Activated CD4-positive, CD25-positive, alpha-beta regulatory T cell treated with anti-CD3 and anti-CD28 coated beads, Interleukin-2, amount 50 U/mL, for 72 hours (primary cell): ENCODE measurements around the gene PHB1.

Source experiments
- DNase-seq: peaks from one replicate; pipeline ENCODE4 v3.0.0; 2021

PHB1 gene

DNA sequence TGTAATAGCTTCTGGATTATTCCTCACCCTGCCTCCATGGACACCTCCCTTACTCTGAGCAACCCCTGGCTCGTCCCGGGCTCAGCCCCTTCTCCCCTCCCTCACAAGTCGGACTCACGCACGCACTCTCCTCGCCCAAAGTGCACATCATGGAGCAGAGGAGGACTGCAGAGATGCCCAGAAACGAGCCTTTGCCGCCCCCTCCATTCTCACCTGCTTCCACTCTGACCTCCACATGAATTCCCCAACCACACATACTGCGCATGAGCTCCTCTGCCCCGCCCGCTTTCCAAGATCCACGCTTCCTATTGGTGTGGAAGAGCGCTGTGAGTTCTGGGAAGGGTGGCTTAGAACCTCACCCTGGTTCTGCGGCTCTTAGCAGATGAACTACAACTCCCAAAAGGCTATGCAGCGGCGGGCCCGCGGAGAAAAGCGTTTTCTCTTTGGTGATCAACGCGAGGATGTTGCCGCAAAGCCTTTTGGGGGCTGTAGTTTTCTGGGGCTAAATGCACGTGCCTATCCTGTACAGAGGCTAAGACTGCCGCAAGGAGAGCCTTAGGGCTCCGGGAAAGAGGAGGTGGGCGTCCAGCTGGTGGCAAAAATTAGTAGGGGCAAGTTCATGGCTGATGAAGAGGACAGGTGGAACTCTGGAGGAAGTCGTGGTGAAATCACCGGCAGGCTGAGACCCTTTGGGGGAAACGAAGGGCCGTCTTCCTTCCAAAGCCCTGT is at the start of gene PHB1:
TSS of gene PHB1 (minus strand) at position 261 of the 729 bp plus-strand sequence. CDS start 1,618 bp downstream, outside the sequence.
- peak; percentile 86 for DNase-seq

DNA sequence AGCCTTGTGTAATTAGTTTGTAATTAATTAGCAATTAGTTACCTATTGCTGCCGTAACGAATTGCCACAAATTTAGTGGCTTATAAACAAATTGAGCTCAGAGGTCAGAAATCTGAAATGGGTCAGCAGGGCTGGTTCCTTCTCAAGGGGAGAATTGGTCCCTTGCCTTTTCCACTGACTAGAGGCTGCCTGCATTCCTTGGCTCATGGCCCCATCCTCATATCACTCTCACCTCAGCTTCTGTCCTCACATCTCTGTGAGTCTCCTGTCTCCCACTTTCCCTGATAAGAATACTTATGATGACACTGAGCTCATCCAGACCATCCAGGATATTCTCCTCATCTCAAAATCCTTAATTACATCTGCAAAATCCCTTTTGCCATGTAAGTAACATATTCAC is 49.4 kb upstream of the PHB1 start:
- DNase-seq = no peak

DNA sequence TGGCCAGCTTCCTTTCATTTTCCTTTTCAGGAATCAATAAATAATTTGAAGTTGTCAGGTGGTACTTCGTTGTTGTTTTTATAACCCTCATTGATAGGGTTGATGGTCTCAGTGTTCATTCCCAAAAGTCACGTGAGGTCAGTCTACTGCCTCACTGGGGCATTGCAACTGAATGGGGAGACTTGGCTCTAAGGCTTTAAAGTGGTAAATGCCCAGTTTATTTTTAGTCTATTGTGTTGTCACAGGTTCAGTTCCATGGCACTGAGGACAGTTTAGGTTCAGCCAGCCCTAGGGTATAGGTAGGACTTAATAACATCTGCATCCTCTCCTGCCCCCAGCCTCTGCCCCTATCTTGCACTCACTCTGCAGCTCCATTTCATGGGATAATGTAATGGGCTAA is 46.9 kb upstream of the PHB1 start:
- no peak for DNase-seq

DNA sequence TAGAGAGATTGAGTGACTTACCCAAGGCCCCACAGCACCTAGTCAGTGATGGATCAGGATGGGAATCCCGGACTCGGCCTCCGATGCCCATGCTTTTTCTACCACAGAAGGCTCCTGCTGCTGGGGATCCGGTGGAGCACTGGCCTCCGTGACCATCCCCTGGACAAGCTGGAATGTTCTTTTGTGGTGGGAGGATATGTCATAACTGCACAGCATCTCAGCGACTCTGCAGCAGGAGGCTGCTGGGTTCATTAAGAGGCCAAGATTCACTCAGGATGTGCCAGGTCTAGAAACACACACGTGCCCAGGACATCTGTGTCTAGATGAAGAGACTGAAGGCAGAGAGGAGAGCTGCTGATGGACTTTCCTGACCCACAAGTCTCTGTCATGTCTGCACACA is 45.7 kb upstream of the PHB1 start:
- DNase-seq = no peak

DNA sequence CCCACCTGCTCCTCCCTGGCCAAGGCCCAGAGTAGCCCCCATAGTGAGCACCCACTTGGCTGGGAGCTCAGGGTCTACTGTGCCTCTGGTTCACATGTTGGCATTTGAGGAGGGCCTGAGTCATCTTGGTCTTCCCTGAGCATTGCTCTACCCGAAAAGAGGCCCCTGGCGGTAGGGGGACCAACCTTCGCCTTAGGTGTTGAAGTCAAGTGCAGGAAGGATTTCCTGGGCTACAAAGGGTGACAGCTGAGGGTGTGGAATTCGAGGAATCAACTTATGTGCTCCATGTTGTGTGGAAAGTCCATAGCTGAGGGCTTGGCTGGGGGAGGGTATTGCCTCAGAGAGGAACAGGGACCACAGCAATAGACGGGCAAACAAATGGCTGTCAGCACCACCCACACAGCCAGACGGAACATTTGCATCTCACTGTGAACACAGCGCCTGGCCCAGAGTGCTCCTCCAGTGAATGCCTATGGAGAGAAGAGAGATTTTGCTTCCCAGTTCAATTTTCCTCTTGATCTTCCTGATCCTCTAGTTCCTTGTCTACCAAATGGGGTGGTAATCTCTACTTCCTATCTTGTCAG is 44.8 kb upstream of the PHB1 start:
- no peak for DNase-seq

DNA sequence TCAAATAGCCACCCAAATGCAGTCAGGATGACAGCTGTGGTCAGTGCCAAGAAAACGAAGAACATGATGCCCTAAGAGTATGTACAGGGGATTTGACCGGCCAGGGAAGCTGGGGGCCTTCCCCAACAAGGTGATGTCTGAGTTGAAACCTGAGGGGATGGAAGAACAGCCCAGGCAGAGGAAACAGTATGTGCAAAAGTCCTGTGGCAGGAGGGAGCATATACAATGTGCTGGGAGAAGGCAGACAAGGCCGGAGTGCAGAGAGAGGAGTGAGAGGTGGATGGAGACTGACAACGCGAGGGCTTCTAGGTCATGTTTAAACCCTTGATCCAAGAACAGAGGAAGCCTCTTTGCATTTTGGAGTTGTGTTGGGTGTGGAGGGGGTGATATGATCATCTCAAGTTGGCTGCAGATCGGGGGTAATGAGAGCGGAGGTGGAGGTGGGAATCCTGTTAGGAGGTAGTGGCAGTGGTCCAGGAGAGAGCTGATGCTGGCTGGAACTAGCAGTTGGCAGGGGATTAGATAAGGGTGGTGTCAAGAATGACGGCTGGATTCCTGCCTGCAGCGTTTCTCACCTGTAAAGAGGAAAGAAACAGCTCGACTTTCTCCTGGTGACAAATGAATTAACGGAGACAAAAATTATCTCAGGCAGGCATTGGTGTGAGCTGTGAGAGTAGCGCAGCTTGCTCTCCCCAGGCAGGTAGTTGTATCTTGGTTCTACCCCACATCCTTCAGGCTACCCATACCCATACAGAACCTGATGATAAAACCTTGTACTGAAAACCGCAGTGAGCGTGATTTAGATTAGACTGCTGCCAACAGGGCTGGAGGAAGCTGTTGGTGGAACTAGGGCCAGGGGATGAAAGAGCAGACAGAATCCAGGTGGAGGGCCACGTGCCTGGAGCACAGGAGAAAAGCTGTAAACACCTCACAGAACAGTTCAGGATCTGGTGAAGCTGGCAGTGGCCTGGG is 43.2 kb upstream of the PHB1 start:
- DNase-seq = no peak

DNA sequence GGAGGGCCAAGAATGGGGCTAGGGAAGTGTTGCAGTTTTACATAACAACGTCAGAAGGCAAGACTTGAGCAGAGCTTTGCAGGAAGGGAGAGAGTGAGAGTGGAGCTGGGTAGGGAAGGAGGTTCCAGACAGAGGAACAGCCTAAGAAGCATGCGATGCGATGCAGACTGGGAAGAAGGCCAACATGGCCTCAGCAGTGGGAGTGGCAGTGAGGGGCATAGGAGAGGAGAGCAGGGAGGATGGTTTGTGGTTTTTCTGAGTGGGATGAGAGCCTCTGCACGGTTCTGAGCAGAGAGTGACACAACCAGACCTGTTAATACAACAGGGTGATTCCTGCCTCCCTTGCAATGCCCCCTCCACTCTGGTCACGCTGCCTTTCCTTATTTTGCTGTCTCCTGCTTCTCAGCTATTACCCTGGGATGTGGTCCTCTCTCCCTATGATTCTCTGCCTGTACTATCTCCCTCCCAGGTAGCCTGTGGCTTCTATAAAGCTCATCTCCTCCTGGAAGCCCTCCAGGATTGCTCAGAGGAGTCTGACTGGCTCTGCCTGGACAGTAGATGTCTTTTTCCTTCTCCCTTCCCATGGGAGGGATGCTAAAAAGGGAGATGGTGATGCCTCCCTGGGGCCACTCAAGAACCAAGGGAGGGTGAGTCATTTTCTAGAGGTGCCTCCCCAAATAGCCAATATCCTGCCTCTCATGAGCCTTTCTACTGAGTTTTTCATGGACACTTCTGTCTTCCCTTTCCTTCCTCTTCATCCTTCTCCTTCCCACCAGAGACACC is 41.7 kb upstream of the PHB1 start:
- no peak for DNase-seq

DNA sequence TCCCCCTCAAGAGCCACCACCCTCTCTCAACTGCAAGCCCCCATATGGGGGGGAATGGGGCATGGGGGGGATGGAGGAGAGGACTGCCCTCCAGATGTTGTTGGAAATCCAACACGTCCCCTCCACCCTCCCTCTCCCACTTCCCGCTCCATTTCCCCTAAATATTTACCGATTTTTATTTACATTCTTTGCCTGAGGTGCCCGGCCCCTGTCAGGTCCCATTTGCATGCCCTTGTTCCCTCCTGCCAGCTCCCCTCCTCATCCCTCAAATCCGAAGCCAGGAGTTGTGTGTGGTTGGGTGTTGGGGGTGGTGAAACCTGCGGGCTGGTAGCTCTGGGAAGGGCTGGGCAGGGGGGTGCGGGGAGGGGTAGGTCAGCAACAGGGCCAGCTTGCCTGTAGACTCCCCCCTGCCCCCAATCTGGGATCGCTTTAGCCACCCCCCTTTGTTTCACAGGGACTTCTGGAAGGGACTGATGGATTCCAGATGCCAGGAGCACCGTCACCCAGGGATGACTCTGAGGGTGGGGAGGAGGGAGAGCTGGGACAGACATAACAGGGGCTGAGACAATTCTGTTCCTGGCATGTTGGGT is 40.7 kb upstream of the PHB1 start:
- DNase-seq = no peak

DNA sequence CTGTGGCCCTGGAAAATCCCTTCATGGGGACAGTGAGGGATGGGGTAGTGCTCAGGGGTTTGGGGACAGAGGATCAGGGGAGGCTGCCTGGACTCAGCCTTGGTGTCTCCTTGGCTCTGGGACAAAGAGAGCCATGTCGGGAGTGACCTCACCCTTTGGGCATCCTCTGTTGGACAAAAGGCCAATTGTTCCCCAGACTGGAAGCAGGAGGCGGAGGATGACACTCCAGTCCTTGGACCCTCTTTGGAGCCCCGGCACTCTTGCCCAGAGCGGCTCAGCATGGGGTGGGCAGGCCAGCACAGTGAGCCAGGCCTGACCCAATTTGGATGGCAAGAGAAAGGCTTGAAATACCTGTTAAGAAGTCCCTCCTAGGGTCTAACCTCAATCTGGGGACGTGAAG is 39.4 kb upstream of the PHB1 start:
- DNase-seq = no peak

DNA sequence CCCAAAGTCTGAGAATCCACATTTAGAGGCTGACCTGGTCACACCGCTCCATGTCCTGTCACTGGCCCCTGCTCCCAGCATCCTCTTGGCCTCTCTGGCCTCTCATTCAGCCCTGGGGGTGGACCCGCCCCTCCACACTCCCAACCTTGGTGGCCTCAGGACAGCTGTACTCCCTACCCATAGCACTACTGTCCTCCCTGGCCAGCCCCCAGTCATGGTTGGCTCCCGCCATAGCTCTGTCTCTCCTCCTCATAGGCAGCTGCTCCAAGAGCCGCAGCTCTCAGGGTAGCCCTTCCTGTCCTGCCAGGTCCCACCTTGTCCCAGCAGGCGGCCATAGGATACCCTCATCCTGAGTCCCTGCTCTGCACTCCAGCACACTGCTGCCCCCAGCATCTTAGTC is 38.0 kb upstream of the PHB1 start:
- DNase-seq = no peak

DNA sequence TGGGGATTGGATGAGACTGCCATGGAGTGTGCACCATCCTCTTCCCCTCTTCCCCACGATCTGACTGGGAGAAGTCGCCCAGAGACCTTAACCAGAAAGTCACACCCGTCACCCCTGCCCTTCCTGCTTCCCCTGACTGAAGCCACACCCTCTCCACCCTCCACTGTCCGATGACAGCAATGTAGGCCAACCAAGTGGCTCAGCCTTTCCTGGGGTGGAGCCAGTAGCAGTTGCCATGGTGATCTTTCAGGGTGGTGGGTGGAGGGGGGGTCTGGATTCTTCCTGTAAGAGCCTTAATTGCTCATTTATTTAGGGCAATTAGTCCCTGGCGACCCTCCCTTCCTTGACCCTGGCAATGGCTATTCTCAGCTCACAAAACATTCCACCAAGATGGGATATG is 37.5 kb upstream of the PHB1 start:
- no peak for DNase-seq

DNA sequence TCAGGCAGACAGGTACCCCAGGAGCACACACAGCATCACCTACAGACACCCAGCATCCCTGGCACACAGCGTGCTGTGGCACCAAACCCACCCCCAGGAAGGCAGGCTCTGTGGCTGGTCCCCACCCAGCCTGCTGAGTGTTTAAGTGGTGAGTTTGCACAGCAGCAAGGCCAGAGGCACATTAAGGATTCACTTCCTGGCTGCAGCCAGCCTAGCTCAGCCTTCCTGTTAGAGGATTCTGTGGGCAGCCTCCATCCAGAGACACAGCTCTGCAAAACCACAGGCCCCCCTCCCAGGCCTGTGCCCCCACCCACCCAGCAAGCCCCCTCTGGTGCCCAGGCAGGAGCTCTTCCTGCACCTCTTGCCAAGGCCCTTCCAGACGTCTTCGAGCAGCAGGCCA is 36.1 kb upstream of the PHB1 start:
- DNase-seq = no peak

DNA sequence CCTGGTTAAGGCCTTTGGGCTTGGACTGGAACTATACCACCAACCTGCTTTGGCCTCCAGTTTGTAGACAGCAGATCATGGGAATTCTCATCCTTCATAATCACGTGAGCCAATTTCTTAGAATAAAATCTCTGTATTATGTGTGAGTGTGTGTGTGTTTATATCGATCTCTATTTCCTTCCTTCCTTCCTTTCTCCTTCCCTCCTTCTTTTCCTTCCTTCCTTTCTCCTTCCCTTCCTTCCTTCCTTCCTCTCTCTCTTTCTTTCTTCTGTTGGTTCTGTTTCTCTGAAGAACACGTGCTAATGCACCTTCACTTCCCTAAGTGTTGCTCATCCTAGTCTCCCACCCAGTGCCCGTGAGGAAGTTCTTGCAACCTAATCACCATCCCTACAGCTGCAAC is 35.5 kb upstream of the PHB1 start:
- DNase-seq = no peak

DNA sequence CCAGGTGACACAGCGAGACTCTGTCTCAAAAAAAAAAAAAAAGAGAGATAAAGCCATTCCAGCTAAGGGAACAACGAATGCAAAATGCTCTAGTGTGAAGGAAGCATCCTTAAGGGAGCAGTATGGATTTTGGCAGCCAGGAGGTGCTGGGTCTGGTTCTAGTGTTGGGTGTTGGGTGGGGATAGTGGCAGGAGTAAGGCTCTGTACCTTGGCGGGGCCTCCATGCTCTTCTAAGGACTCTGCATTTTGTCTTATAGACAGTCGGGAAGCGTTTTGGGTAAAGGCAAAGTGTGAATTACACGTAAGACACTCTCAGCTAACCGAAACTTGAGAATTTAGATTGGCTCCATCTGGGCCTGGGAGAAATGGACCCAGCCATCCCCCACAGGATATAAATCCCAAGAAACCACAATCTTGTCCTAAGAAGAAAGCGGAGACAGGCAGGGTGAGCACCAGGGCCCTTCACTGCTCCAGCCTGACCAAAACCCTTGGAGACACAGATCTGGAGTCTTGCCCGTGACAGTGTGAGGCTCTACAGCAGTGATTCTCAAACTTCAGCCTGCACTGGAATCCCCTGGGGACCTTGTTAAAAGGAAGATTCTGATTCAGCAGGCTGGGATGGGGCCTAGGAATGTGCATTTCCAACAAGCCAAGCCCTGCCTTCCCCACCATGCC is 33.1 kb upstream of the PHB1 start:
- DNase-seq = no peak

DNA sequence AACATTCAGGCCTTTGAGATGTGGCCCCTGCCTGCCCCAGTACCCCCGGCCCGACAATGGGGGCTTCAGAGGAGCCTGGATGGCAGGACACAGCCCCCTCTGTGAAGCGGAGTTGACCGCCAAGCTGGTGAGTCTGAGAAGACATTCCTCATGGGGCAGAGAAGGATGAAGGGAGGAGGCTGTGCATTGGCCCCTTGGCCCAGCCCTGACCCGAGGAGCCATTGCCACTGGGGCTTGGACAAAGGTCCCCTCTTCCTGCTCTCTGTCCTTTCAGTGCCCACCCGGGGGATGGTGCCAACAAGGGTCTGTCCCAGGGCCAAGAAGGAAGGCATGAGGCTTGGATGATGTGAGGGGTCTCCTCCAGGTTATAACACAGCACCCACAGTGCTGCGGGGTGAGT is 30.9 kb upstream of the PHB1 start:
- DNase-seq = no peak

DNA sequence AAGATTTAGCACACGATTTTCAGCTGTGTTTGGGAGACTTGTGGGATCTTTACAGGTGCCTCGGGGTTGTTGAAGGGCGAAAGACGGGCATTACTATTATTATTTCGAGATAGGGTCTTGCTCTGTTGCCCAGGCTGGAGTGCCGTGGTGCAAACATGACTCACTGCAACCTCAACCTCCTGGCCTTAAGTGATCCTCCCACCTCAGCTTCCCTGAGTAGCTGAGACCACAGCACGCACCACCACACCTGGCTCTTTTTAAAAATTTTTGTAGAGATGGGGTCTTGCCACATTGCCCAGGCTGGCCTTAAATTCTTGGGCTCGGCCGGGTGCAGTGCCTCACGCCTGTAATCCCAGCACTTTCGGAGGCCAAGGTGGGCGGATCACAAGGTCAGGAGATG is 29.7 kb upstream of the PHB1 start:
- DNase-seq = no peak

DNA sequence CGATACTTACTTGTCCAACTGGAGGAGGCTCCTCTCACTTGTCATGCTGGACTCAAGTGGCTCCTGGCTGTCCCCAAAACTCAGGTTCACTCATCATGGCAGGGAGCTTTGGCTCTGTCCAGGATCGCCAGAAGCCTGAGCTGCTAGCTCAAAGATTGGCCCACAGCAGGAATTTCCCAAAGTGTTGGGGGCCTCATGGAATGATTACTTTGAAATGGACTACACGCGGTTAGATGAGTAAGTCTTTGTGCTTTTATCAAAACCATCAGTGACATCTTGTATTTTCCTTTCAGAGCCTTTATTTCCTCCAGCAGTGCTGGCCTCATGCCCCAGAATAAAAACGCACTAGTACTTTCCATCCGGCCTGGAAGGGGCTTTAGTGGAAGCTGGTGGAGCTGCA is 29.2 kb upstream of the PHB1 start:
- DNase-seq = no peak

DNA sequence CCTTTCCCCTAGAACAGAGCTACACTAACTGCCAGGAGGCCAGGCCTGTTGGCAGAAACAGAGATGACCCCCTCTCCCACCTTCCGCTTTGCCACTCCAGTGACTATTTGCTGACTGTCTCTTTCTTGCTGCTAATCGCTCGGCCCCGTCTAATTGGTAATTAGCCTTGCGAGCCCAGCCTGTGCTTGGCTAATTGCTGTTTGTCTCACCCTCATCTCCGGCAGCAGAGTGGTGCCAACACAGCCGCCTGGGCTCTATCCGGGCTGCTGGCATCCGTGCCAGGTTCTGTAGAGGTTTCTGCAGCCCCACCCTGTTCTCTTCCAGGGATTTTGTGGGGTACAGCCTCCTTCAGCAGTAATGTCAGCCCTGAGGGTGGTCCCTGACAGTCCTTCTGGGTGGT is 27.4 kb upstream of the PHB1 start:
- DNase-seq = no peak

DNA sequence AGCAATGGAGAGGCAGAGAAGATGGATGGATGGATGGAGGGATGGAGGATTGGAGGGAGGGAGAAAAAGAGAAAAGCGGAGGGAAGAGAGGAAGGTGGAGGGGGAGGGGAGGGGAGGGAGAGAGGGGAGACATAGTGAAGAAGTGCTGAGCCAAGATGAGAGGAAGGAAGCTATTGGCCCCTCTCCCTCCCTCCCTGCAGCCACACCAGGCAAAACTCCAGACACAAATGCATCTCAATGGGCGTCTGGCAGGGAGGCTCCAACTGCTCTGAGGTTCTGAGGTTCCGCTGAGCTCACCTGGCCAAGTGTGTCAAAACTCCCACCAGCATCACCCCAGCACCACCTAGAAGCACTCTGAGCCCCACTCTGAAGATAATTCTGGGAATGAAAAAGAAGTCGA is 26.9 kb upstream of the PHB1 start:
- no peak for DNase-seq

DNA sequence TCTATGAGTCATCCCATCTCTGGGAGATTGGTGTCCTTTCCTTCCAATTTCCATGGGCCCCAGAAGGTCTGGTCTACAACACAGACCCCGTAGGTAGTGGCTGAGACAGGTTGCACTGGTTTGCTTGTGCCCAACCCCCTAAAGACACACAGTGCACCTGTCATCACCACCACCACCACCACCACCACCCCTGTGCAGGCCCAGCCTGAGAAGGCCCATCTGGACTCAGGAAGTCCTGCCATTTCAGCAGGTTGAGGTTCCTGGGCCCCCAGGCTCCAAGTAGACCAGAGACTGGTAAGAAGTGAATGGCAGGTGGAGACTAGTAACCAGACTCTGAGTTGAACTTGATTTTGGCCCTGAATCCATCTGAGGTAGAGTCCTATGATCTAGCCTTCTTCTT is 25.9 kb upstream of the PHB1 start:
- no peak for DNase-seq

DNA sequence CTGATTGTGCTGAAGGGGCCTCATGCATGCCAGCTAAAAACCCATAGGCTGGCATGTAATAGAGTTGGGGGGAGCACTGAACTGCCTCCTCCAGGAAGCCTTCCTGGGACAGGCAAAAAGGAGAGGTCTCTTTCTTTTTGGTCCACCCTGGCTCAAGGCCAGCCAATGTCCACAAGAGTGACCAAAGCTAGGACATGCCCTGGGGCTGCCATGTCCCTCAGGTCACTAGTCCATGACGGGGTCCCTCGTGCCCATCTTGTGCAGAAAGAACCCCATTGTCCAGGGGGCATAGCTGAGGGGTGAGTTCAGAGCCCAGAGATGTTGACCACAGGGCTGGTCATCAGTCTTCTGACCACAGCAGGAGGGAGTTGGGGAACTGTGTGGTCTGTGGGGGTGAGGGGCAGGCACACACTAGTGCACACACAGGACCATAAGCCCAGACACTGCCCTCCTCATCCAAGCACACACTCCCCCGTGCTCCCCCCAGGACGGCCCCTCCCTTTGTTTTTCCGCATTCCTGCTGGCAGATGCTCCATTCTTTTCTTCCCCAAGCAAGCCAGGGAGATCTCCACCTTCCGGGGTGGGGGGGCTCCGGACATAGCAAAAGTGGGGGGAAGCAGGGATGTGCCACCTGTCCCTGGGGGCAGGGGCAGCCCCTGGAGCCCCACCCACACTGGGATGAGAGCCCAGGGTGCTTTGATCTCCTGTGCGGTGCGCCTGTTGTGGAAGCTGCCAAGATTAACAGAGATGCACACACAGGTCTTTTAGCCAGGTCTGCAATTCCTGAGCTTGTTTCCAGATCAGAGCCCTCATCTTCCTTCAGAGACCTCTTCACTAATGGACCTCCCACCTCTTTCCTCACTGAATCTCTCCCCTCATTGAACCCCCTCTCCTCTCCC is 25.2 kb upstream of the PHB1 start:
- no peak for DNase-seq
